ENCODE results near the gene S1PR4.
A peak's percentile ranks its signal among the peaks of the same experiment; 100 is the strongest.

Gene S1PR4

GRCh38 chr19:3140667-3141038 is 37.9 kb upstream of the S1PR4 start:
- Histone ChIP-seq H3K4me1 (peaks cover 84% of the 10 kb centered on the region), H3K9me3 (no peaks in the 10 kb centered on the region), H3K9ac (peak overlapping the region; percentile 81; the same call in 1 of the 2 replicates), H3K4me2 (peak overlapping the region; percentile 94), H4K20me1 (no peaks in the 10 kb centered on the region), H3K27me3 (no peaks in the 10 kb centered on the region), H3K4me3 (peak overlapping the region; percentile 25; the same call in 1 of the 2 replicates), H3K36me3 (peaks cover 13% of the 10 kb centered on the region), H3K27ac (peak overlapping the region; percentile 96)
- TF ChIP-seq Cebpa-rat (IDR thresholded peaks at IDR 0.05): no peak

DNA sequence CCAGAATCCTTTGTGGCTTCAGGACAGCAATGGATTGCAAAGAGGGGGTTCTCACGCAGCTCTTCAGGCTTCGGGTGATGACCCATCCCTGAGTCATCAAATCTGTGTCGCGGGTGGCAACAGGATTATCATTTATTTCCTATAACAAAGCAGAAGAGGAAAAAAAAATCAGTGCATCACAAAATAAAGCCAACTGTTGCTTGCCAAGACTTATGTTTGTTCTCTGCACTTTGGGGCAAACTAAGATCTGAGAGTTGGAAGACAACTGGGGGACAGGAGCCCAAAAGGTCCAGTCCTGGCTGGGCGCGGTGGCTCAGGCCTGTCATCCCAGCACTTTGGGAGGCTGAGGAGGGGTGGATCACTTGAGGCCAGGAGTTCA is 36.3 kb upstream of the S1PR4 start:
- Histone ChIP-seq H3K4me2 (peak overlapping the region; percentile 94), H3K4me3 (peak overlapping the region; percentile 49), H3K9ac (peak overlapping the region; percentile 81; the same call in 1 of the 2 replicates), H4K20me1 (peaks cover 12% of the 10 kb centered on the region; the same call in 1 of the 2 replicates), H3K36me3 (peaks cover 28% of the 10 kb centered on the region), H3K4me1 (peaks cover 98% of the 10 kb centered on the region), H3K27ac (peak overlapping the region; percentile 96), H3K27me3 (no peaks in the 10 kb centered on the region), H3K9me3 (no peaks in the 10 kb centered on the region)
- TF ChIP-seq Cebpa-rat (IDR thresholded peaks at IDR 0.05): no peak

GRCh38 chr19:3142781-3143337 is 35.7 kb upstream of the S1PR4 start:
- Histone ChIP-seq H3K27ac (peak overlapping the region; percentile 96), H3K9ac (peak overlapping the region; percentile 81; the same call in 1 of the 2 replicates), H3K4me1 (peaks cover 98% of the 10 kb centered on the region)

DNA sequence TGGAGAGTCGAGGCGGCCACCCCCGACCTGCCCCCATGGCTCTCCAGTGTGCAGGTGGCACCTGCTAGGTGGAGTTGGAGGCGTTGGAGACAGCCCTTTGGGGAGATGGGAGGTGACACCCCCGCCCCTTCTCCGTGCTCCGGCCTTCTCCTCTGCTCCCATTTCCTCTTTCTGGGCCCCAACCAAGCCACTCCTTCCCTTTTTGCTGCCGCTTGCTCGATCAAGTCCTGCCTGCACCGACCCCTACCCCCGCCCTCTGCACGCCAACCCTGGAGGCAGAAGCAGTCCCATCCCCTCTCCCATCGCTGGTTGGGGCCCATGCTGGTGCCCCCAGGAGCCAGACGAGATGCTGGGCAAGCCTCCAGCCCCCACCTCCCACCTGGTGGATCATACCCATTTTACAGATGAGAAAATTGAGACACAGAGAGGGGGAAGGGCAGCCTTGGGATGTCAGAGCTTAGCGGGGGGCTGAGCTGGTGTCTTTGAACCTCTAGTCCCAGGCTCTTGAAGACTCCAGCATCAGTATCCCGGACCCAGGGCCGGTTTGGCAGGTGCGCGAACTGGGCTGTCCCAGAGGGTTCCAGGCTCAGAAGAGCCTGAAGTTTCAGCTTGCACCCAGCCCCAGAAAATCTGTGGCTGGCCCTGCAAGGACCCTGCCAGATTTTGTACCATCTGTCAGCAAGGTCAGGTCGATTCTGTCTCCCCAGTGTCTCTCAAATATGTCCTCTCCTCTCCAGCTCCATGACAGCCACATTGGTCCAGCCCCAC is 32.5 kb upstream of the S1PR4 start:
- H3K9ac ChIP-seq: peak overlapping the region; percentile 34; the same call in 1 of the 2 replicates

More at GRCh38 chr19:3142781-3143337, 35.7 kb upstream of the S1PR4 start:
- H3K27me3 ChIP-seq: no peaks in the 10 kb centered on the region
- peak overlapping the region; percentile 49; the same call in 1 of the 2 replicates for H3K4me3 ChIP-seq
- no peak for TF ChIP-seq Cebpa-rat (IDR thresholded peaks at IDR 0.05)
- peaks cover 12% of the 10 kb centered on the region; the same call in 1 of the 2 replicates for H4K20me1 ChIP-seq
- no peaks in the 10 kb centered on the region for H3K9me3 ChIP-seq
- H3K4me2 ChIP-seq: peak overlapping the region; percentile 94
- H3K36me3 ChIP-seq: peaks cover 30% of the 10 kb centered on the region

GRCh38 chr19:3146677-3147100 is 31.9 kb upstream of the S1PR4 start:
- H3K4me3 ChIP-seq: no peak overlapping the region
- no peaks in the 10 kb centered on the region for H3K27me3 ChIP-seq
- peaks cover 12% of the 10 kb centered on the region for H3K9me3 ChIP-seq
- peaks cover 55% of the 10 kb centered on the region for H3K36me3 ChIP-seq
- no peak overlapping the region for H3K9ac ChIP-seq
- H3K4me1 ChIP-seq: peaks cover 100% of the 10 kb centered on the region
- peak overlapping the region; percentile 68 for H3K27ac ChIP-seq
- no peak for TF ChIP-seq Cebpa-rat (IDR thresholded peaks at IDR 0.05)
- peak overlapping the region; percentile 71 for H3K4me2 ChIP-seq
- peaks cover 12% of the 10 kb centered on the region; the same call in 1 of the 2 replicates for H4K20me1 ChIP-seq

More for the DNA sequence above, 32.5 kb upstream of the S1PR4 start:
- Histone ChIP-seq H3K27me3 (no peaks in the 10 kb centered on the region), H3K9me3 (peaks cover 6% of the 10 kb centered on the region; the same call in 1 of the 2 replicates), H3K4me2 (peak overlapping the region; percentile 71), H3K4me3 (no peak overlapping the region), H3K36me3 (peaks cover 49% of the 10 kb centered on the region), H3K27ac (peak overlapping the region; percentile 68), H3K4me1 (peaks cover 100% of the 10 kb centered on the region), H4K20me1 (peaks cover 12% of the 10 kb centered on the region; the same call in 1 of the 2 replicates)
- TF ChIP-seq Cebpa-rat (IDR thresholded peaks at IDR 0.05): no peak

DNA sequence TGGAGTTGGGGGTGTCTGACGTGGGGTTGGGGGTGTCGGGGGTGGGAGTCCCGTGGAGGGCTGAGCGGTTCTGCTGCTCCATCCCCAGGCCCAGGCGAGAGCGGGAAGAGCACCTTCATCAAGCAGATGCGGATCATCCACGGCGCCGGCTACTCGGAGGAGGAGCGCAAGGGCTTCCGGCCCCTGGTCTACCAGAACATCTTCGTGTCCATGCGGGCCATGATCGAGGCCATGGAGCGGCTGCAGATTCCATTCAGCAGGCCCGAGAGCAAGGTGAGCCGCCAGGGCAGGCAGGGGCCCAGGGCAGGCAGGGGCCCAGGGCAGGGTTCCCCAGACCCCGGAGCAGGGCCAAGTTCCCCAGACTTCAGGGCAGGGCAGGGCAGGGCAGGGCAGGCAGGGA is 30.1 kb upstream of the S1PR4 start:
- Histone ChIP-seq H3K27me3 (no peaks in the 10 kb centered on the region), H3K9me3 (peaks cover 27% of the 10 kb centered on the region), H3K9ac (no peak overlapping the region), H3K4me1 (peaks cover 99% of the 10 kb centered on the region), H3K4me3 (no peak overlapping the region), H3K36me3 (peaks cover 73% of the 10 kb centered on the region), H3K4me2 (peak overlapping the region; percentile 71; the same call in 1 of the 2 replicates), H3K27ac (no peak overlapping the region), H4K20me1 (peaks cover 12% of the 10 kb centered on the region; the same call in 1 of the 2 replicates)
- no peak for TF ChIP-seq Cebpa-rat (IDR thresholded peaks at IDR 0.05)

- H3K27ac ChIP-seq: no peak overlapping the region
- peak overlapping the region; percentile 71 for H3K4me2 ChIP-seq
- no peak overlapping the region for H3K4me3 ChIP-seq
- TF ChIP-seq Cebpa-rat (IDR thresholded peaks at IDR 0.05): no peak
- peaks cover 97% of the 10 kb centered on the region for H3K4me1 ChIP-seq
- no peaks in the 10 kb centered on the region for H3K27me3 ChIP-seq
- peaks cover 12% of the 10 kb centered on the region; the same call in 1 of the 2 replicates for H4K20me1 ChIP-seq
- peaks cover 76% of the 10 kb centered on the region for H3K36me3 ChIP-seq
- H3K9ac ChIP-seq: peak overlapping the region; percentile 34; the same call in 1 of the 2 replicates
- H3K9me3 ChIP-seq: peaks cover 28% of the 10 kb centered on the region
These were observed 29.5 kb upstream of the S1PR4 start for GRCh38 chr19:3149089-3149488.

- peaks cover 95% of the 10 kb centered on the region for H3K4me1 ChIP-seq
- TF ChIP-seq Cebpa-rat (IDR thresholded peaks at IDR 0.05): no peak
- H3K27ac ChIP-seq: peak overlapping the region; percentile 75
- peaks cover 76% of the 10 kb centered on the region for H3K36me3 ChIP-seq
- no peaks in the 10 kb centered on the region for H3K27me3 ChIP-seq
- H3K4me2 ChIP-seq: peak overlapping the region; percentile 71
- H3K9ac ChIP-seq: peak overlapping the region; percentile 34; the same call in 1 of the 2 replicates
- H4K20me1 ChIP-seq: peaks cover 12% of the 10 kb centered on the region; the same call in 1 of the 2 replicates
- H3K9me3 ChIP-seq: peaks cover 28% of the 10 kb centered on the region
- H3K4me3 ChIP-seq: no peak overlapping the region
These were observed 28.8 kb upstream of the S1PR4 start for GRCh38 chr19:3149526-3150505.

Data from BLaER1 (cell line).